Thymus (tissue), 11 donors: ENCODE measurements around the gene PRPF6. TPM values are rescaled to one million over a fixed set of nuclear protein-coding genes. Genes with fewer than 3 reads are reported as not detected.

Experiments
- DNase-seq, 9 donors: peaks; one replicate each; pipeline ENCODE4 v3.0.0-alpha.2; 2013; ENCODE audit warnings: low spot score in 9 of 9, low read depth in 6 of 9, missing footprints in 1 of 9
- H3K27ac ChIP-seq, 2 donors: one replicate each; pipeline ENCODE4 v1.5.1; 2013; ENCODE audit warnings: control low read depth in 1 of 2, low read depth in 1 of 2, low read length in 1 of 2, mild to moderate bottlenecking in 1 of 2, moderate library complexity in 1 of 2
- H3K27me3 ChIP-seq, 2 donors: one replicate each; pipeline ENCODE4 v1.5.1; 2013; ENCODE audit warnings: low read length in 1 of 2; ENCODE audit not compliant: control insufficient read depth in 2 of 2, insufficient read depth in 1 of 2
- H3K36me3 ChIP-seq, 2 donors: one replicate each; pipeline ENCODE4 v1.5.1; 2013; ENCODE audit warnings: low read length in 1 of 2, mild to moderate bottlenecking in 1 of 2, moderate library complexity in 1 of 2; ENCODE audit not compliant: control insufficient read depth in 2 of 2, insufficient read depth in 2 of 2
- H3K4me1 ChIP-seq, 2 donors: one replicate each; pipeline ENCODE4 v1.5.1; 2013; ENCODE audit warnings: low read length in 2 of 2; ENCODE audit not compliant: control insufficient read depth in 2 of 2, insufficient read depth in 2 of 2
- H3K4me3 ChIP-seq, 2 donors: one replicate each; pipeline ENCODE4 v1.5.1; 2013; ENCODE audit warnings: low read length in 2 of 2, control low read depth in 1 of 2, mild to moderate bottlenecking in 1 of 2
- H3K9me3 ChIP-seq, 2 donors: one replicate each; pipeline ENCODE4 v1.5.1; 2013; ENCODE audit warnings: low read length in 1 of 2, mild to moderate bottlenecking in 1 of 2; ENCODE audit not compliant: control insufficient read depth in 2 of 2, insufficient read depth in 1 of 2
- WGBS: extraction: QIAGEN DNeasy Blood & Tissue Kit; methylation state at CpG from one replicate; pipeline ENCODE4 v1.1.7; 2013; 5-methylcytosine and 5-hydroxymethylcytosine counted together
- polyA plus RNA-seq: library from polyadenylated mRNA; stranded (reverse); fragments of 200-250 nt; gene quantifications from one replicate; pipeline ENCODE4 v1.2.3, GENCODE V29; 2013
- total RNA-seq: library from RNA; stranded (reverse); fragments of 120-200 nt; gene quantifications from one replicate; pipeline ENCODE4 v1.2.4, GENCODE V29; 2013
- donor health status: healthy.

The PRPF6 gene
- total and polyA plus RNA-seq, 2 donors: 45.1 to 56.1 TPM

GRCh38 chr20:64067733-64068307 lies 86.9 kb downstream of the PRPF6 start:
- no peak for DNase-seq
- 85% methylated on average over 12 of the region's 12 CpGs for WGBS
- H3K27ac ChIP-seq: no peak overlapping the region
- H3K4me1 ChIP-seq: peaks cover 27 to 47% of the 10 kb centered on the region in 2 donors
- no peak overlapping the region for H3K4me3 ChIP-seq
- peaks cover 7 to 11% of the 10 kb centered on the region in 2 donors for H3K36me3 ChIP-seq
- no peaks in the 10 kb centered on the region for H3K27me3 ChIP-seq
- H3K9me3 ChIP-seq: peaks cover 0 to 2% of the 10 kb centered on the region in 2 donors

- H3K9me3 ChIP-seq: peaks cover 0 to 2% of the 10 kb centered on the region in 2 donors
- no peaks in the 10 kb centered on the region for H3K27me3 ChIP-seq
- H3K4me1 ChIP-seq: peaks cover 25 to 44% of the 10 kb centered on the region in 2 donors
- no peak overlapping the region for H3K27ac ChIP-seq
- peaks cover 13 to 19% of the 10 kb centered on the region in 2 donors for H3K36me3 ChIP-seq
- H3K4me3 ChIP-seq: no peak overlapping the region
- DNase-seq: no peak
- WGBS: 70% methylated on average over 12 of the region's 12 CpGs
Observed at GRCh38 chr20:64068386-64069208, 87.7 kb downstream of the PRPF6 start.

GRCh38 chr20:64069209-64069613 lies 88.3 kb downstream of the PRPF6 start:
- Histone ChIP-seq H3K4me1 (peaks cover 19 to 38% of the 10 kb centered on the region in 2 donors), H3K36me3 (peaks cover 19 to 25% of the 10 kb centered on the region in 2 donors), H3K27me3 (no peaks in the 10 kb centered on the region), H3K9me3 (no peaks in the 10 kb centered on the region), H3K27ac (no peak overlapping the region), H3K4me3 (no peak overlapping the region)
- DNase-seq: no peak
- 93% methylated on average over 20 of the region's 20 CpGs for WGBS

GRCh38 chr20:64069614-64070243 lies 88.8 kb downstream of the PRPF6 start:
- peaks cover 14 to 33% of the 10 kb centered on the region in 2 donors for H3K4me1 ChIP-seq
- no peak for DNase-seq
- 79% methylated on average over 14 of the region's 14 CpGs for WGBS
- no peak overlapping the region for H3K27ac ChIP-seq
- peaks cover 24 to 30% of the 10 kb centered on the region in 2 donors for H3K36me3 ChIP-seq
- no peaks in the 10 kb centered on the region for H3K9me3 ChIP-seq
- H3K4me3 ChIP-seq: no peak overlapping the region
- H3K27me3 ChIP-seq: no peaks in the 10 kb centered on the region

- no peak overlapping the region for H3K27ac ChIP-seq
- no peaks in the 10 kb centered on the region for H3K9me3 ChIP-seq
- peaks cover 8 to 26% of the 10 kb centered on the region in 2 donors for H3K4me1 ChIP-seq
- peaks cover 31 to 37% of the 10 kb centered on the region in 2 donors for H3K36me3 ChIP-seq
- 98% methylated on average over 31 of the region's 31 CpGs for WGBS
- H3K27me3 ChIP-seq: no peaks in the 10 kb centered on the region
- no peak overlapping the region for H3K4me3 ChIP-seq
- no peak for DNase-seq
Observed at GRCh38 chr20:64070244-64070993, 89.5 kb downstream of the PRPF6 start.

- H3K9me3 ChIP-seq: peaks cover 0 to 1% of the 10 kb centered on the region in 2 donors
- H3K27ac ChIP-seq: no peak overlapping the region
- peaks cover 3 to 20% of the 10 kb centered on the region in 2 donors for H3K4me1 ChIP-seq
- peaks cover 38 to 39% of the 10 kb centered on the region in 2 donors for H3K36me3 ChIP-seq
- WGBS: 94% methylated on average over 30 of the region's 30 CpGs
- no peak overlapping the region for H3K4me3 ChIP-seq
- no peaks in the 10 kb centered on the region for H3K27me3 ChIP-seq
- no peak for DNase-seq
Observed at GRCh38 chr20:64071341-64072332, 90.7 kb downstream of the PRPF6 start.

- 95% methylated on average over 14 of the region's 14 CpGs for WGBS
- Histone ChIP-seq H3K9me3 (peaks cover 0 to 1% of the 10 kb centered on the region in 2 donors), H3K27me3 (no peaks in the 10 kb centered on the region), H3K4me1 (peaks cover 11 to 20% of the 10 kb centered on the region in 2 donors), H3K27ac (no peak overlapping the region), H3K36me3 (peaks cover 38 to 39% of the 10 kb centered on the region in 2 donors), H3K4me3 (no peak overlapping the region)
- DNase-seq: no peak
Observed at GRCh38 chr20:64072498-64073063, 91.6 kb downstream of the PRPF6 start.
